DMS53 treated with DMSO at 0.1 percent for 48 hours (cell line): ENCODE measurements around the gene ABCG2.

ENCODE experiments used
- DNase-seq: peaks from one replicate; lab custom pipeline; 2025; ENCODE audit not compliant: unreplicated experiment; lab: John Stamatoyannopoulos, UW

ABCG2 gene

DNA sequence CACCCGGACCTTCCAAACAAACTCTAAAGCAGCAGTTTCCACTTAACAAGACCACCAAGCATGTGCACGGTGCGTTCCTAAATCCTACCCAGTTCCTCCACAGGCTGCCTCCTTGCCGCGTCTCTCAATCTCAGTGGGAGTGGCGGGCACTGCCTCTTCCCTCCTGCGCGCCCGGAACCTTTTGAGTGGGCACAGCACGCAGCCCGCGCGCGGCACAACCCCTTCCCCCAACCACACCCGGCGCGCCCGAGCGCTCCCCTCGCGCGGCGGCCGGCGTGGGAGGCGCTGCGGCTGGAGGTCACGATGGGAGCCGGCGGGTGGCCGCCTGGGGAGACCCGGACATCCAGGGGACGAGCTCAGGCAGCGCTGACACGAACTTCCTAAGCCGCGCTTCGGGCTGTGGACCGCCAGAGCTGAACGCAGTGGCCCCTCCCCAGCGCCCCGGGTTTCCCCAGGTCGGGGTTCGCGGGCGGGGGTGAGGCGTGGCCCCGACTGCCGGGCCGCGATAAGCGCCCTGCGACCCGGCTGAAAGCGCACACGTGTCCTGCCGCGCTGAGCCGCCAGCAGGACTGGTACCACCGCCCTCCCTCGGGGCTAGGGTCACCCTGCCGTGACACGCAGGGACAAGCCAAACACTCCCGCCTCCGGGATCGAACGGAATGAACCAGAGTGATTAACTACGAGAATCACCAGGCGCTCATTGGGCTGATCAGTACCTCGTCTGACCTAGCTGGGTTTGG is at the start of gene ABCG2:
Gene ABCG2, minus strand, starts transcription at position 151 of the 740 bp plus-strand sequence. CDS start 18,644 bp downstream, outside the sequence.
- DNase-seq, result no peak

DNA sequence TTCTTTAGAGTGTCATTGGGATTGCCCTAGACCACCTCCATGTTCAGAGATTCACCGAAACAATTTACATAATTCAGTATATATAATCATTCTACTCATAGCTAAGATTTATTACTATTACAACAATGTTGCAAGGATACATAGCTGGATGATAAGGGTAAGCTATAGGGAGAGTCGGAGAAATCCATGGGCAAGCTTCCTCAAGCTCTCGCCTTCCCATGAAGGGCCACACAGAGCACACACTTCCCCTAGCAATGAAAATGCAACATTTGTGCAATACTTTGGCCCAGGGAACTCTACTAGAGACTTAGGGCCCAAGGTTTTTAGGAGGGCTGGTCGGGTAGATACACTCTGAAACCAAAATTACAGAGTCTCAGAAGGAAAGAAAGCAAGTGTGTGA is 49.7 kb upstream of the ABCG2 start:
- DNase-seq, result no peak

DNA sequence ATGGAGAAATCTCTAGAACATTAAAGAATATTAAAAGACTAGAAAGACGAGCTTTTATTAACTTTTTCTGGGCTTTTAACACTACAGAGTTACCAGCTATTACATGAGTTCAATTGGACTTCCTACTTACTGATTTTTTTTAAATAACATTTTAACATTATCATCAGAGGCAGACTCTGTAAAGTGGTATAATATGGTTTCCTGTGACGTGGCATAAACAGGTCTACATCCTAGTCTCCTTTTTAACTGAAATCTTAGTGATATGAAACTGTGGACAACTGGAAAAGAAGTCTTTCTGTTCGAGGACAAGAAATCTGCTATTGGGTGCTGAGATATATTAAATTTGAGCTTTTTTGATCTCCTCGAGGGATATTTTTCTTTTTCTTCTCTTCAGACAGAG is 48.7 kb upstream of the ABCG2 start:
- DNase-seq, result no peak

DNA sequence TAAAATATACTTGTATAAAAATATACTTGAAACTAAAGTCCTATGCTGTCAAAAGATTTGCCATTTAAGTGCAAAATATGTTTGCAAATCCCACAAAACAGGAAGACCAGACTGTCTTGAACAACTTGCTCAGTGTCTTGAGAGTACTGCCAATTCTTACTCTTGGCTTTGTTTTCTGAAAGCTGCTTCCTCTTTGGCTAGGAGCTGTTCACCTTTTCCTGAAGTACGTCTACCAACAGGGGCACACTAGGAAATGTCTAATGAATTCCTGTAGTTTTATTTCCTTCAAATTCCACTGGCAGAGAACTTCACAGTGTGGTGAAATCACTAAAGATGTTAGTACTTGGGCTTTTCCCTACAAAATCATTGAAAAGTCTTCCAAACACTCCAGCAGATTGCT is 46.4 kb upstream of the ABCG2 start:
- DNase-seq, result no peak

DNA sequence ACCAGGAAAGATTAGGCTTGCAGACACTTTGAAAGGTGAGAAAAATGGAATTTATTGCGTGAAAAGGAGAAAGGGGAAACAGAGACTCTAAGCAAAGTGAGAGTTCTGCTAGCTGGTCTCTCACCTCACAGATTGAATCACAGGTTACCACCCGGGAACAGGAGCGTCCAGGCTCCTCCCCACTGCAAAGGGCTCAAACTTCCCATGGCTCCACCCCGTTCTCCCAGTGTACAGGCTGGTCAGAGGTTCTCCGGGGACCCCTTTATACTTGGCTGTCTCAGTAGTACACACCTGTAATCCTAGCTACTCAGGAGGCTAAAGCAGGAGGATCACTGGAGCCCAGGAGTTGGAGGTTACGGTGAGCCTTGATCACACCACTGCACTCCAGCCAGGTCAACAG is 44.0 kb upstream of the ABCG2 start:
- no peak for DNase-seq

DNA sequence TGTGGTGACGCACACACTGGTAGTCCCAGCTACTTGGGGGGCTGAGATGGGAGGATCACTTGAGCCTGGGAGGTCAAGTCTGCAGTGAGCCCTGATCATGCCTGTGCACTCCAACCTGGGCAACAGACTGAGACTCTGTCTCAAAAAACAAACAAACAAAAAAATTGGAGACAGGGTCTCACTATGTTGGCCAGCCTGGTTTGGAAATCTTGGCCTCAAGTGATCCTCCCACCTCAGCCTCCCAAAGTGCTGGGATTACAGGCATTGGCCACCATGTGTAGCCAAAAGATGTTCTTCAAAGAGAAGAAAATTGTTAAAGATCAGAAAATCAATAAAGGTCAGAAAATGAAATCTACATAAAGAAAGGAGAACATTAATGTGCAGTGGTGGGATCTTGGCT is 41.7 kb upstream of the ABCG2 start:
- DNase-seq, result no peak

DNA sequence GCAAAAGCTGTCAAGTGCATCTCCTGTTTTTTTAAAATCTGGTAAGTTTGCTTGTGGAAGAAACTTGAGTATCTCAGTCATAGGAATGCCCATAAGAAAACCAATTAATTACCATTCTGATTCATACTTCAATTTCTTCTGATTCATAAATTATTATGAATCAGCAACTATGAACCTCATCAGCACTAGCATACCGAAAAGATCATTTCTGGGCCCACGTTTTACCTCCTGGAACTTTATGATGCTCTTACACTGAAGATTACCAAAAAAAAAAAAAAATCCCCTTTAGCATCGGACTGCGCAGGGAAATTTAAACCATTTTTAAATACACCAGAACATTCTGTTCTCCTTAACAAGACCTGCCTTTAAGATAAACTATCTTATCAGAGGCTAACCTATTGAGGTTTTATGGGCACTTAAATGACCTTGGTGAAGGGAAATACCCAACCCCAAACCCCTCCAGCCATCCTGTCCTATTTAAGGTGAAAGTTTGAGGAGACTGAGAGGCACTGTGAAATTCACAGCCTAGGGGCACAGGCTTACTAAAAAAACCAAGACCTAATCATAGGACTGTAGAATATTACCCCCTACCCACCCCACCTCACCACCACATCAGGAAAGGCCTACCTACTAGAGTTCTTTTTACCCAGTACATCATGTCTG is 38.2 kb upstream of the ABCG2 start:
- DNase-seq, result no peak

DNA sequence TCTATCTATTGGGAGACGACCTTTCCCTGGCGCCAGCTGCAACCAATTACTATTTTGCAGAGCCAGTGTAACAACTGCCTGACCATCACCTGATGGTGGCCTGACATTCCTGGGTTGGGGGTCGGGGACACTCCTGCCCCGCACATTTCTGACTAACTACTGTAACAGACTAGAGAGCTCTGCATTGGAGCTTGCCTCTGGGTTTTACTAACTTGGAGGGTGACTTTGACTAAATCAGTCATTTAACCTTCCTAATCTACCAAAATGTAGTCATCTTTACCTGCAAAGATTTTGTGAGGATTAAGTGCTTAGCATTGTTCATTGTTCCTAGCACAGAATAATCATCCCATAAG is 37.5 kb upstream of the ABCG2 start:
- no peak for DNase-seq

DNA sequence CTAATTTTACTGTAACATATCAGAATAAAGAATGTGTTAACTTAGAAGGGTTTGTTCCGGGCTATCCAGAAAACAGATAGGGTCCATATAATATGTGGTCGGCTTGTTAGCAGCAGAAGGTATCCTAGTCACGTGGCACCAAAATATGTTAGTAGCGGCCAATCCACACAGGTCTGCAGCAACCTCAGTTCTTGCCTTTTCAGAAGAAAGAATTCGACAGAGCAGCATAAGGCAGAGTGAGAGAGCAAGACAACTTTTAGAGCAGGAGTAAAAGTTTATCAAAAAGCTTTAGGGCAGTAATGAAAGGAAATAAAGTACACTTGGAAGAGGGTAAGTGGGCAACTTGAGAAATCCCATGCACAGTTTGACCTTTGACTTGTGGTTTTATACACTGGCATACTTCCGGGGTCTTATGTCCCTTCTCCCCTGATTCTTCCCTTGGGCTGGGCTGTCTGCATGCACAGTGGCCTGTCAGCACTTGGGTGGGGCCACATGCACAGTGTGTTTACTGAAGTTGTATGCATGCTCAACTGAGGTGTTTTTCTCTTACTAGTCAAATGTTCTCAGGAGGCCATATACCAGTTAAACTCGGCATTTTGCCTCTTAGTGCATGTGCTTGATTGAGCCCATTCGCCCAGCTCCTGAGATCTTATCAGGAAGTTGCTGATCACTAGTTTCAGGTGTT is 37.0 kb upstream of the ABCG2 start:
- no peak for DNase-seq

DNA sequence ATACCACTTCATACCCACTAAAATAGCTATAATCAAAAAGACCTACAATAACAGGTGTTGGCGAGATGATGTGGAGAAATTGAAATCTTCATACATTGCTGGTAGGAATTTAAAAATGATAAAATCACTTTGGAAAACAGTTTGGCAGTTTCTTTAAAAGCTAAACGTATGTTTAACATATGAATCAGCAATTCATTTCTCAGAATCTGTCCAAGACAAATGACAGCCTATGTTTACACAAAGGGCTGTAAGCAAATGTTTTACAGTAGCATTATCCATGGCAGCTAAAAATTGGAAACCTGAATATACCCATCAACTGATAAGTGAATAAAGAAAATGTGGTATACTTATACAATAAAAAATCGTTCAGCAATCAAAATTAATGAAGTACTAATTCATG is 33.0 kb upstream of the ABCG2 start:
- no peak for DNase-seq

DNA sequence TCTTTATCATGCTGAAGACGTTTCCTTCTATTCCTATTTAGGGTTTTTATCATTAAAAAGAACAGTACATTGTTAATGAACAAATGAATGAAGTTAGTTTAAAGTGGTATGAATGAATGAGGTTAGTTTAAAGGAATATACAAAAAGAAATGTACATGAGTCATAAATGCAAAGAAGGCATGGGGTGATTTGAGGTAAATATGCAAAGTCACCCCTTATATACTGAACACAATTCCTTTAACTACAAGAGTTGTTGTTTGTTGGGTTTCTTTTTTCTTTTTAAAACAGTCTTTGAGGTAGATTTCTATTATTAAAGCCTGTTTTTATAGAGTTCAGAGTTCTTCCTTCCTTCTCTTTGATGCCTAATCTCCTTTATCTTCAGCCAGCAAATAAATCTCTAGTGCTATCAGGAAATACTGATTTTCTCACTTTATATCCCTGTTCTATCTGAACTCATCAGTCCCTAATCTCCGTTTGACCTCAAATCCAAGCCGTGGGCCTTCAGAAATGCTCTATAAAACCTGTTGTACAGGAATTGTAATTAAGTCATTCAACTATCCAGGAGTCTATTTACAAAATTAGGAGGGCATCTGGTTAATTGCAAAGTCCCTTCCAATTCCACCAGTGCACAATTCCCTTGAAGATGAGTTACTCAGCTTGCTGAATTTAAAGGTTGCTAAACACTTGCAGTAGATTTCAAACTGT is 31.6 kb upstream of the ABCG2 start:
- no peak for DNase-seq

DNA sequence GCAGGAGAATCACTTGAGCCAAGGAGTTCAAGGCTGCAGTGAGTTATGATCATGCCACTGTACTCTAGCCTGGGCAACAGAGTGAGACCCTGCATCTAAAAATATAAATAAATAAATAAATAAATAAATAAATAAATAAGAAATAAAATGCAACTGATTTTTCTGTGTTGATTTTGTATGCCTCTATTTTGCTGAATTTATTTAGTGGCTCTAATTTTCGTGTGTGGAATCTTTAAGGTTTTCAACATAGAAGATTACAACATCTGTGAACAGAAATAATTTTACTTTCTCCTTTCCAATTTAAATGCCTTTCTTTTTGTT is 30.9 kb upstream of the ABCG2 start:
- no peak for DNase-seq

DNA sequence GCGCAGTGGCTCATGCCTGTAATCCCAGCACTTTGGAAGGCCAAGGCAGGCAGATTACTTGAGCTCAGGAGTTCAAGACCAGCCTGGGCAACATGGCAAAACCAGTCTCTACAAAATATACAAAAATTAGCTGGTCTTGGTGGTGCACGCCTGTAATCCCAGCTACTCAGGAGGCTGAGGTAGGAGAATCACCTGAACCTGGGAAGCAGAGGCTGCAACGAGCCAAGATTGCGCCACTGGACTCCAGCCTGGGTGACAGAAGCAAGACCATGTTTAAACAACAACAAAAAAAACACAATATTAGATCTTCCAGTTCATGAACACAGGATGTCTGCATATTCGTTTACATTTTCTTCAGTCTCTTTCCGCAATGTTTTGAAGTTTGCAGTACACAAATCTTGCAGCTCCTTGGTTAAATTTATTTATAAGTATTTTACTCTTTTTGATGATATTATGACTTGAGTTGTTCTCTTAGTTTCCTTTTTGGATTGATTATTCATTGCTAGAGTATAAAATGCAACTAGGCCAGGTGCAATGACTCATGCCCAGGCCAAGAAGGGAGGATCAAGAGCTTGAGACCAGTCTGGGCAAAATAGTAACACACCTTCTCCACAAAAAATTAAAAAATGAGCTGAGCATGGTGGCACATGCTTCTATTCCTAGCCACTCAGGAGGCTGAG is 30.4 kb upstream of the ABCG2 start:
- no peak for DNase-seq

DNA sequence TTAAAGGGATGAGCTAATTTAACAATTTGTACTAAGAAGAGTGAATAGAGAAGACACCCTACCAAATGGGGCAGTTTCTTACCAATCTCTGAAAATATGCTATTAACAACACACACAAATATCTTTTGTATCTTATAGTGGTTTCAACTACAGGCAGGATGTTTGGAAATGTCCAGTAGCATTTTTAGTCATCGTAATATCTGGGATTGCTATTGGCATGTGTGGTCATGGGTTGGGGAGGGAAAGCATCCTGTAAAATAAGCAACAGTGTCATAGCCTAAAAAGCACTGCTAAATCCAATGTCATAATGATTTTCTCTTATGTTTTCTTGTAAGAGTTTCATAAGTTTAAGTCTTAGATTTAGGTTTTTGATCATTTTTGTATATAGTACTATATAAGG is 29.3 kb upstream of the ABCG2 start:
- no peak for DNase-seq

DNA sequence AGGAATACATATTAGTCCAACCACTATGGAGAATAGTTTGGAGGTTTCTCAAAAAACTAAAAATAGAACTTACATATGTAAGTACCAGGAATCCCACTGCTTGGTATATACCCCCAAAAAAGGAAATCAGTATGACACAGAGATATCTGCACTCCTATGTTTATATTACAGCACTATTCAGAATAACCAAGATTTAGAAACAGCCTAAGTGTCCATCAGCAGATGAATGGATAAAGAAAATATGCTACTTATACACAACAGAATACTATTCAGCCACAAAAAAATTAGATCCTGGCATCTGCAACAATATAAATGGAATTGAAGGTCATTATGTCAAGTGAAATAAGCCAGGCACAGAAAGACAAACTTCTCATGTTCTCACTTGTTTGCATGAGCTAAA is 27.5 kb upstream of the ABCG2 start:
- no peak for DNase-seq

DNA sequence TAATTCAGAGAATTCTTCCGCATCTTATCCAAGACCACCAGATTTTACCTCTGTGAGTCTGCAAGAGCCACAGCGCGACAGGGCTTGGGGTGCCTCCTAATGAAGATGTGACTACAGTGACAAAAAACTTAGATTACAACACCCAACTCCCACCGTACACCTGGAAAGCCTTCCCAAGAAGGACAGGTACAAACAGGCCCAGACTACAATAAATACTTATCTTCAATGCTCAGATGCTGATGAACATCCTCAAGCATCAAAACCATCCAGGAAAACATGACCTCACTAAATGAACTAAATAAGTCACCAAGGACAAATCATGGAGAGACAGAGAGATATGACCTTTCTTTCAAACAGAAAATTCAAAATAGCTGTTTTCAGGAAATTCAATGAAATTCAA is 20.8 kb upstream of the ABCG2 start:
- DNase-seq, result no peak

DNA sequence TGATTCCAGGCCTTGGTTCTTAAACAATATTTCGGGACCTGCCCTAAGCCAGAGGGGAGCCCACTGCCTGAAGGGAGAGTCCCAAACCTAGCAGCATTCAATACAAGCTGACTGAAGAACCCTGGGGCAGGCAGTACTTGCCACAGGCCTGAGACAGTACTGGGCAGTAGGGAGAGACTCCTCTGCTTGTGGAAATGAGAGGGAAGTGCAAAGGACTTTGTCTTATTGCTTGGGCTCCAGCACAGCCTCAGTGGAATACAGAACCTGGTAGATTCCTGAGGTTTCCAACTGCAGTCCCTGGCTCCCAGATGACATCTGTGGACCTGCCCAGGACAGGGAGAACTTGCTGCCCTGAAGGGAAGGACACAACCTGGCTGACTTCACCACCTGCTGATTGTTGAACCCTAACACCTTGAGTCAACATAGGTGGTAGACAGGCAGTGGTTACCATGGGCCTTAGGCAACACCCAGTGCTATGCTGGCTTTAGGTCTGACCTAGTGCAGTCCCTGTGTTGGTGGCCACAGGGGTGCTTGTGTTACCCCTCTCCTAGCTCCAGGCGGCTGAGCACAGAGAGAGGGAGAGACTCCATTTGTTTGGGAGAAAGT is 20.3 kb upstream of the ABCG2 start:
- DNase-seq, result no peak

DNA sequence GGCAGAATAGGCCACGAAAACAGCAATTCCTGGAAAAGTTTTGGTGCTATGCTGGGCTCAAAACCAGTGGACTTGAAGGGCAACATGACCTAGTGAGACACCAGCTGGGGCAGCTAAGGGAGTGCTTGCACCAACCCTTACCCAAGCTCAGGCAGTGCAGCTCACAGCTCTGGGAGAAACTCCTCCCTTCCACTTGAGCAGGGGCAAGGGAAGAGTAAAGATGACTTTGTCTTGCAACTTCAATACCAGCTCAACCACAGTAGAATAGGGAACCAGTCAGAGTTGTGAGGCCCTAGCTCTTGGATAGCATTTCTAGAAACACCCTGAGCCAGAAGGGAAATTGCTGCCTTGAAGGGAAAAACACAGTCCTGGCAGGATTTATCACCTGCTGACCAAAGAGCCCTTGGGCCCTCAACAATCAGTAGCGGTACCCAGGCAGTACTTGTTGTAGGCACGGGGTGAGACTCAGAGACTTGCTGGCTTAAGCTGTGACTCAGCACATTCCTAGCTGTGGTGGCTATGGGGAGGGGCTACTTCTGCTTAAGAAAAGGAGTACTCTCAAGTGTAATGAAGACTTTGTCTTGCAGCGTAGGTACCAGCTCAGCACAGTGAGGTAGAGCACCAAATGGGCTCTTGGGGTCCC is 19.7 kb upstream of the ABCG2 start:
- no peak for DNase-seq

DNA sequence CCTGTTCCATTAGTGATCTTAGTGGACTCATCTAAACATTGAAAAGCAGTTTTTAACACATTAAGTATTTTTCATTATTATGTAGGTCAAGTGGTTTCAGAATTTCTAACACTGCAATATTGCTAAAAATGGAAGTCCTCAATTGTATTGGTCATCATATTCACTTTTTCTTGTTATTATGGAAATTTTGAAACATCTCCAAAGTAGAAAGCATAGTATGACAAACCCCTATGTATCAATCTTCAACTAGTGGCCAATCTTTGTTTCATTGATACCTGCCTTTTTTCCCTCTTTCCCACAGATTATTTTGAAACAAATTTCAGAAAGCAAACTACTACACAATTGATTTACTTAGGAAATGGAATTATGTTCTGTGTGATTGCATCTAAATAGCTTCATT is 14.5 kb upstream of the ABCG2 start:
- no peak for DNase-seq

DNA sequence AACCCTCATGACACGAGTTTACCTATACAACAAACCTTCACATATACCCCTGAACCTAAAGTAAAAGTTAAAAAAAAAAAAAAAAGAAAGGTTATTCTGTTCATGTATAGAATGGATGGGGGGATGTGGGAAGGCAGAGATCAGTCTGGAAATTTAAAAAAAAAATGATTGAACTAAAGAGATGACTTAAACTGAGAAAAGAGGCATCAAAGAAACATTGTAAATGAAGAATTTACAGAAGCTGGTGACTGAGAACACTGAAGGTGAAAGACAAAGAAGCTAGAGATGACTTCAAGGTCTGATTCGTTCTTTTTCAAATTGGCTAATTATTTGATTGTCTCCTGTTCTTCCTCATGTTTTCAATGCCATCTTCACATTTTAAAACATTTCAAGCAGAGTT is 12.8 kb upstream of the ABCG2 start:
- DNase-seq, result no peak

DNA sequence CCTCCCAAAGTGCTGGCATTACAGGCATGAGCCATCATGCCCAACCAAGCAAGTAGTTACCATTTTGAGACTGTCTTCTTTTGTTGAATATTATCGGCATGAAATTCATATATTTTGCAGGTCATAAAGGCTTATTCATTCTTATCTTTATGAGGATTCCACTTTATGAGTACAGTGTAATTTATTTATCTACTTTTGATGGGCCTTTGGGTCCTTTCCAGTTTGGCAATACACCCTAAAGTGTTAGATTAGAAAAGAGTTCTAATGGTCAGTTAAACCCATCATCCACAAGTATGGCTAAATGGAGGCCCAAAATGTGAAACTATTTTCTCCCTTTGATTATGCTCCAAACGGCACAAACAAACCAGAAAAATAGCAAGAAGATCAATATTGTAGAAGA is 10.9 kb upstream of the ABCG2 start:
- DNase-seq, result no peak
